GM10847 (cell line): ENCODE data around the gene PIGK.

Source experiments
- POLR2A ChIP-seq: IDR thresholded peaks from 2 replicates; pipeline ENCODE4 v1.6.1; 2011; ENCODE audit not compliant: insufficient read length; ENCODE audit errors: extremely low read depth

The PIGK gene

GRCh38 chr1:77220687-77221463 is 1.6 kb upstream of the PIGK start:
- TF ChIP-seq POLR2A, result no peak

- TF ChIP-seq POLR2A, result no peak
Measured at GRCh38 chr1:77218477-77219165, 609 bp downstream of the PIGK start.

GRCh38 chr1:77202751-77203150 is 16.5 kb downstream of the PIGK start:
- TF ChIP-seq POLR2A, result no peak

- TF ChIP-seq POLR2A, result no peak
Measured at GRCh38 chr1:77200806-77201205, 18.4 kb downstream of the PIGK start.

GRCh38 chr1:77200293-77200692 is 18.9 kb downstream of the PIGK start:
- no peak for TF ChIP-seq POLR2A

- no peak for TF ChIP-seq POLR2A
Measured at GRCh38 chr1:77197351-77197750, 21.9 kb downstream of the PIGK start.

- no peak for TF ChIP-seq POLR2A
Measured at GRCh38 chr1:77193951-77194350, 25.3 kb downstream of the PIGK start.

GRCh38 chr1:77188770-77189169 is 30.5 kb downstream of the PIGK start:
- TF ChIP-seq POLR2A, result no peak

- no peak for TF ChIP-seq POLR2A
Measured at GRCh38 chr1:77182083-77182482, 37.1 kb downstream of the PIGK start.

- TF ChIP-seq POLR2A, result no peak
Measured at GRCh38 chr1:77179632-77180031, 39.6 kb downstream of the PIGK start.

GRCh38 chr1:77175230-77175844 is 43.9 kb downstream of the PIGK start:
- TF ChIP-seq POLR2A, result no peak

- no peak for TF ChIP-seq POLR2A
Measured at GRCh38 chr1:77170687-77171086, 48.5 kb downstream of the PIGK start.

GRCh38 chr1:77168358-77168757 is 50.9 kb downstream of the PIGK start:
- no peak for TF ChIP-seq POLR2A

- TF ChIP-seq POLR2A, result no peak
Measured at GRCh38 chr1:77164434-77164944, 54.7 kb downstream of the PIGK start.

- TF ChIP-seq POLR2A, result no peak
Measured at GRCh38 chr1:77156214-77156613, 63.0 kb downstream of the PIGK start.

- TF ChIP-seq POLR2A, result no peak
Measured at GRCh38 chr1:77146270-77146669, 73.0 kb downstream of the PIGK start.
